ENCODE measurements around the gene SYK.
"Not testable (repeated sequence)": the region's sequence is repeated elsewhere in the genome, so short reads cannot be mapped to it uniquely, and the experiment has no call there.

The SYK gene

DNA sequence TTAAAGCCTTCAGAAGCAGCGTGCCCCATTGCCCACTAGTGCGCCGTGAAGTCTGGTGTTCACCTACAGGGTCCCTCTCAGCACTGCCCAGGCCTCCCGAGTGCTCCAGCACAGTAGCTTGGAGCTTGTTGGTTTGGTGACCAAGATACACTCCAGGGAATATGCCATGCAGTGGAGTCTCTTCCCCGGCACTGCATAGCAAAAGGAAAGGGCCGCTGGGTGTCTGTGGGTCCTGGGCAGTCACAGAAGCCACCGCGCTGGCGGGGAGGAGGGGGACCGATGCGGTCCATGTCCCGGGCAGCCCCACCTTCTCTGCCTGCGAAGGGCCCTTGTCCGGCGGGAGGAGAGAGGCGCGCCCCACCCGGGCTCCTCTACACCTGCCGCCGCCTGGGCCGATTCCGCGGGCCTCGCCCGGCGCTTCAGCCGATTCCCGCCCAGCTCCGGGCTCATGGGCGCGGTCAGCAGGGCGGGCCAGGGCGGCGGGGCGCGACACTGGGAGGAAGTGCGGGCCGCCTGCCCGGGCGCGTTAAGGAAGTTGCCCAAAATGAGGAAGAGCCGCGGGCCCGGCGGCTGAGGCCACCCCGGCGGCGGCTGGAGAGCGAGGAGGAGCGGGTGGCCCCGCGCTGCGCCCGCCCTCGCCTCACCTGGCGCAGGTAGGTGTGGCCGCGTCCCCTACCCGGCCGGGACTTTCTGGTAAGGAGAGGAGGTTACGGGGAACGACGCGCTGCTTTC is at the start of gene SYK:
Gene SYK, plus strand, starts transcription at position 579 of the 732 bp plus-strand sequence. CDS start 42,080 bp downstream, outside the sequence.
- no peak for TF ChIP-seq ZNF274 (IDR thresholded peaks at IDR 0.05; ENCODE audit: low read depth, low read length)
- peak within 1 kb of the TSS; percentile 81 for H3K4me3 ChIP-seq (ENCODE audit: low read length)

DNA sequence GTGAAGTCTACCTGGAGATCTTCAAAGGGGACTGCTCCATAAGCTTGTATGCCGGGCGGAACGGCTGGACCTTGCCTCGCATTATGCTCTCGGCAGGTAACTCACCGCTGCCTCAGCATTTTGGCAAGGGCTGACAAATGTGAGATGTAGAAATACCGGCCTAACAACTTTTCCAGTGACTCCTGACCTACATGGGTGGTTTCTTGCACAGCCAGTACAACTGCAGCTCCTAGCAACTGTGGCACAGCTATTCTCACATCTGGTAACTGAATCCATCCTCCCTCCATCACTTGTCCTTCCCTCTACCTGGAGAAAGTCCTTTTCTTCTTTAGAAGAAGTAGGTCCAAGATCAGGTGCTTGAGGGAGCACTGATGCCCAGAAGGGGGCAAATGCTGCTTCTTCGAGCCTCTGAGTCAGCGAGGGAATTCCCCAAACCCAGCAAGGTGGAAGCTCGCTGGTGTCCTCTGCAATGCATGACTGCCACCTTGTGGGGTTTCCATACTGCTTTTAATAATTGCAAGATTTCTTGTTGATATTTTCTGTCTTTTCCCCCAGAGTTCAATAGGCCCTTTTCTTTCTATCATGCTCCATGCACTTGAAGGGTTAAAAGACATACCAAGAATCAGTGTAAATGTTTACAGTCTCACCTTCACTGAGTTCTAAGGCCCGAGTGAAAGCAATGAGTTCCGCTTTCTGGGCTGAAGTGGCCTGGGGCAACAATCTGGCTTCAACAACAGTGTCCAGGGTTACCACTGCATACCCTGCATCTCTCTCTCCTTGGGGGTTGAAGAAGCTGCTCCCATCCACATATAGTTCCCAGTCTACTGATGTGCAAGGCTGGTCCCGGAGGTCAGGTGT is 45.9 kb upstream of the SYK start:
- not testable (repeated sequence) for H3K4me3 ChIP-seq (ENCODE audit: low read length)

DNA sequence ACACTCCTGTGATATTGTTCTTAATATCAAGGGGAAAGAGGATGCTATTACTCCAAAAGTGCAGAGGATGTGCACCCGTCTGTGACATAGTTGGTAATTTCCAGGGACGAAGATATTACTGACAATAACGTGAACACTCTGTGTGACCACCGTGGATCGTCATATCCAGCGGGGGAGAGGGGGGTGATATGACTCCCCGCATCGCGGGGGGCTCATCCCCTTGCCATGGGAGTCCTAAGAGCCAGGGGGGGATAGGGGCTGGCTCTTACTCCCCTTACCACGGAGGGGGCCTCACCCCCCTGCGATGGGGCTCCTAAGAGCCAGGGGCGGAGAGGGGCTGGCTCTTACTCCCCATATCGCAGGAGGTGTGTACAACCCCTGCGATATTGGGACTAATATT is 41.0 kb upstream of the SYK start:
- not testable (repeated sequence) for H3K4me3 ChIP-seq (ENCODE audit: low read length)

DNA sequence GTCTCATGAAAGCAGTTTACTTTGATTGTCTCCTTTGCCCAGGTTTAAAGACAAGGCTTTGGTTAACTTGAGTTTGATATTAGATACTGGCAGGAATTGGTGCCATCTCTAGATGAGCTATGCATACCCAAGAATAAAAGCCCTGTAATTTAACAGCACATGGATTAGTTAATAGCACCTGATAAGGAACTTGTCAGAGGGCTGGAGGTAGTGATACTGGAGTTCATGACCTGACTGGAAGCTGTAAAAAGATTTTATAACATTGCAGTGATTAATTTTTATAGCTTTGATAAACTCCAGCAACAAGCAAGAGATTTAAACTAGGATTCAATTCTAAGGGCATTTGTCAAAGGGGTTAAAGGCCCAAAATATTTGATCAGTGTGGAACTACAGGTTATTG is 34.9 kb upstream of the SYK start:
- TF ChIP-seq ZNF274 (IDR thresholded peaks at IDR 0.05; ENCODE audit: low read depth, low read length) = no peak
- no peak overlapping the region for H3K4me3 ChIP-seq (ENCODE audit: low read length)

DNA sequence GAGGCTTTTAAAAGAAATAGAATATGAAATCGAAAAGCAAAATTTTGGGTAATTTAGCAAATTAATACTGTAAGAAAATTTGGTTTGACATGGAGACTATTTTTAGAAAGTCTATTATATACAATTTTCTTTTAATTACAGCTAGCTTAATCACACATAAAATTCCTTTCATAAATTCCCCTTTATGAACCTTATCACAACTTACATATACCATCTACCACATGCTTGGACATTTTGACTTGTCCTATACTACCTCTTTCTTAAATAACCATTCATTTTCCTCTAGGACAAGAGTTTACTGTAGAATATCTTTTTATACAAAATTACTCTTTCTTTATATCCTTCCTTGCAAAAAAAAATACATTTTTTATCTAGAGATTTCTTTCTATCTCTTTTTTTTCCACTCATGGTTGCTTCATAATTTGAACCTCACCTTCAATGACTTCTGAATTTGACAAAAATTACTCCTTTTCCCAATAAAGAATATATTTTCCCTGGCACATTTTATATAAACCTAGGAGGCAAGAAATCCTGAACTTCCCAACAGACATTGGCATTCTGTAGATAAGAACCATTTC is 34.0 kb upstream of the SYK start:
- TF ChIP-seq ZNF274 (IDR thresholded peaks at IDR 0.05; ENCODE audit: low read depth, low read length) = no peak
- H3K4me3 ChIP-seq (ENCODE audit: low read length) = no peak overlapping the region

DNA sequence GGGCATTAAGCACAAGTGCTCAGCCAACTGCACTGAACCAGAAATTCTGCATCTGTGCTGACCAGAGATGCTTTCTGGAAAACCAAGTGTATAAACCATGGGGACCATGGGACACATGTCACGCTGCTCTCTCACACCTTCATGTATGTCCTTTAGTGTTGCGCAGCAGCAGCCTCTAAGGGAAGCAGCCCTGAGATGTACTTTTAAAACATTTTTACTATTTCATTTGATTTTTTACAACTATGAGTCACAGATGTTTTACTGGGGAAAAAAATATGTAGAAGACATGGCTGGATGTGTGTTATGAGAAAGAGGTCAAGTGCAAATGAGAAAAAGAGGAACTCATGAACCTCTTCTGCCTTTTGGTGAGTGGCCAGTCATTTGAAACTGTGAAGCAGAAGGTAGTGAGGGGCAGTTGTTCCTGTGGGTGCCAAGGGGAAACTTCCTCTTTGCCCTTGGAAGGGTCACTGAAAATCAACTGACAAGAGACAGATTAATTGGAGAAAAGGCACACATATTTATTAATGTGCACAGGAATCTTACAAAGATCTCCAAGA is 31.4 kb upstream of the SYK start:
- no peak for TF ChIP-seq ZNF274 (IDR thresholded peaks at IDR 0.05; ENCODE audit: low read depth, low read length)
- no peak overlapping the region for H3K4me3 ChIP-seq (ENCODE audit: low read length)

DNA sequence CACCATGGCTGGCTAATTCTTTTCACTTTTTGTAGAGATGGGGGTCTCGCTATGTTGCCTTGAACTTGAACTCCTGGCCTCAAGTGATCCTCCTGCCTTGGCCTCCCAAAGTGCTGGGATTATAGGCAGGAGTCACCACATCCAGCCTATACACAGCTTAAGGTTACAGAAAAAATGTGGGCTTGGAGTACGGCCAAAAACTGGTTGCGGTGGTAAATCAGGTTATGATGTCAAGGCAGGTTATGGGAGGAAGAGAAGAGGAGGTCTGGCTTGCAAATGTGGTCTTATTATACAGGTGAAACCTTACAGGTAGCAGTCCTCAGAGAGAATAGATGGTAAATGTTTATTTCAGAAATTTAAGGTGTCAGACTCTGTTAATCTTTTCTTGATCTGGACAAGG is 30.7 kb upstream of the SYK start:
- no peak for TF ChIP-seq ZNF274 (IDR thresholded peaks at IDR 0.05; ENCODE audit: low read depth, low read length)
- H3K4me3 ChIP-seq (ENCODE audit: low read length) = no peak overlapping the region

DNA sequence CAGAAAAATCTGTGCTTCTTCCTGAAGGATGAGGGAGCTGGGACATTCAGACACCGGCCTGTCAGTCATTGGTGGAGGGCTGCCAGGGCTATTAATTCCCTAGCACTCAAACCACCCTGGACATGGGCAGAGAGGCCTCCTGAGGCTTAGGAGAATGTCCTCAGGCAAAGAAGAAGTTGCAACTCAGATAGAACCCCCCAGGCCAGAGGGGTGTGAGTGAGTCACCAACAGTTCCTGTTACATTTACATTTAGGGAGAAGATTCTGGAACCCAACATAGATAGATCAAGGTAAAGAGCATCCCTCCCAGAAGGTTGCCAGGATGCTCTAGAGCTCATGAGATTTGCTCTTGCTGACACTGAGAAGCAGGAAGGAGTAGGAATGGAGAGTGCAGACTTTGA is 29.2 kb upstream of the SYK start:
- TF ChIP-seq ZNF274 (IDR thresholded peaks at IDR 0.05; ENCODE audit: low read depth, low read length) = no peak
- H3K4me3 ChIP-seq (ENCODE audit: low read length) = no peak overlapping the region

DNA sequence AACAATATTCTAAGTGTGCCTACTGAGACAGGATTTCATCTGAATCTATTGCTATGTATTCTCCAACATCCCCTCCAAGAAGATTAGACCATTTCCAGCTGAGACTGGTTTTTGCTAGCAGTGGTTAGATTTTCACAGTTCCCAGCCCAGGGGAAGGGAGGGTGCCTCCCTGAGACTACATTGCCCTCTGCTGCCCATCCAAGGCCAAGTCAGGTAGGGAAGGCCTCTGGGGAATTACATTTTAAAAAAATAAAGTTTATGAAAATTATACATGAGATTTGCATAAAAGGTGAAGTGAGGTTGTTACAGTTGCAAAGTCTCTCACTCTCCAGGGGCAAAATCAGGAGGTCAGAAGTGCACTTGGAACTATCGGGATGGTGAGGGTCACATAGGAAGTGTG is 28.0 kb upstream of the SYK start:
- no peak for TF ChIP-seq ZNF274 (IDR thresholded peaks at IDR 0.05; ENCODE audit: low read depth, low read length)
- H3K4me3 ChIP-seq (ENCODE audit: low read length) = no peak overlapping the region

DNA sequence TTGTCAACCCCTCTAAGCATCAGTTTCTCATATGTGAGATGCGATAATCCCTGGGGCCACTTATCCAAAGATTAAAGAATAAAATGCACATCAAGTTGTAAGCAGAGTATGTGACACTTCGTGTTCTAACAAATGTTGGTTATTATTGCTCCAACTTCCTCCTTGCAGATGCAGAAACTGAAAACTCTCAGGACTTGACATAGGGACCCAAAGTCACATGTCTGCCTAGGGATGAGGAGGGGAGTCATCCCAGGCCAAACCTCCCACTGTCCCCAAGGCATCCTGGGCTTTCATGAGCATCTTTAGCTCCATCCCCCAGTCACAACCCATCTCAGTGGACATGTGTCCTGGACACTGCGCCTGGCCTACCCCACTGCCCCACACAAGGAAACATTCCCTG is 27.5 kb upstream of the SYK start:
- H3K4me3 ChIP-seq (ENCODE audit: low read length) = no peak overlapping the region
- TF ChIP-seq ZNF274 (IDR thresholded peaks at IDR 0.05; ENCODE audit: low read depth, low read length) = no peak

DNA sequence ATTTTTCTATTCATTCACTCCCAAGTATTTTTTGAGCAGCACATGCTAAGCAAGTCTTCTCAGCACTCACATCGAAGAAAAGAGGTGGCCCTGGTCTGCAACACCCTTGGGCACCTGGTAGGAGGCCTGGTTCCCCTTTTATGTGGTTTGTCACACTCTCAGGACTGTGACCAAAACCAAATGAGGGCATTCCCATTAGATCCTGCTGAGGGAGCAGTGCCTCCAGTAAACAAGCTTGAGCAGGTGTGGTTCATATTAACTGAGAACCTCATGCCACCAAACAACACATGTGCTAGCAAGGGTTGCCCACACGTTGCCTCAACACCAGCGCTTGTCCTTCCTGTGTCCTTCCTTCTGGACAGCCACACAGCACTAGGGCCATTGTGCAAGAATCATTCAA is 26.9 kb upstream of the SYK start:
- H3K4me3 ChIP-seq (ENCODE audit: low read length) = no peak overlapping the region
- no peak for TF ChIP-seq ZNF274 (IDR thresholded peaks at IDR 0.05; ENCODE audit: low read depth, low read length)

DNA sequence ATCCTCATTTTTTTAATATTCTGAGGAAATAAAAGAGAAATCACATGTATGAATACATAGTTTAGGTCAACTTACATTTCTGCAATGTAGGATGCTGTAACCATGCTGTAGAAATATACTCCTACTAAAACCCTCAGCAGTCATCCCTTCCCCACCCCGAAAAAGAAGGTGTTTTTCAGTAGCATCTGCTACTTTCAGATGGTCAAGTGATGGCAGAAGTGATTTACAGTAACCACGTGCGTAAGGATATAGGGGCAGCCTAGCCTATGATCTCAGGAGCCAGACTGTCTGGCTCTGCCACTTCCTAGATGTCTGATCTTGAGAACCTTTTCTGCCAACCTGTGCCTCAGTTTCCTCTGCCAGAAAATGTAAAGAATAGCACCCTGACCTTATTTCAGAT is 26.0 kb upstream of the SYK start:
- H3K4me3 ChIP-seq (ENCODE audit: low read length) = no peak overlapping the region
- no peak for TF ChIP-seq ZNF274 (IDR thresholded peaks at IDR 0.05; ENCODE audit: low read depth, low read length)

DNA sequence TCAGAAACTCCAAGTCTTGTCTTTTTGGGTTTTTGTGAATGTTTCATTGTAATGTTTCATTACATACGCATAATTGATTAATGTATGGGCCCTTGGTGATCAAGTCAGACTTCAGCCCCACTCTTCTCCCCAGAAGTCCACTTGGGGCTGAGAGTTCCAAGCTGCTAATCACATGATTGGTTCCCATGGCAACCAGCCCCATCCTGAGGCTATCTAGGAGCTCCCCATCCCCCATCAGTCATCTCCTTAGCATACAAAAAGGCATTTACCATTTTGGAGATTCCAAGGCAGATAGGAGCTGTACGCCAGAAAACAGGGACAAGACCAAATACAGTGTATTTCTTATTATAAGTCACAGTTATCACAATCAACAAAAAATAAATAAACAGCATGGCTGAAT is 22.9 kb upstream of the SYK start:
- TF ChIP-seq ZNF274 (IDR thresholded peaks at IDR 0.05; ENCODE audit: low read depth, low read length) = no peak
- H3K4me3 ChIP-seq (ENCODE audit: low read length) = no peak overlapping the region

DNA sequence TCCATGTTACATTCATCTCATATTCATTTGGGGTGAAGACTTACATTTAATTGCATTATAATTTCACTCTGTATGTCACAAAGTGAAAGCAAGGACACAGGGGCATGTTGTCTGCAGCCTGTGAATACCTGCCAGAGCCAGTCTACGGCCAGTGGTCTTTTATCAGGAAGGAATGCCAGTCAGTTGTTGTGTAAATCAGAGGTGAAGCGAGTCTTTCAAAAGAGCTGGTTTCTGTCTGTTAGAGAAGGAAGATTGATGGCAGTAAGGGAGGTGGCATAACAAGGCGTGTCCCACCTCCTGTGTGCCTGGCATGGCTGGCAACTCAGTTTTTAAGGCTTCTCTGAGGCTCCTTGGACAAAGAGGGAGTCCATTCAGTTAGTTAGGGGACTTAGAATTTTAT is 18.1 kb upstream of the SYK start:
- H3K4me3 ChIP-seq (ENCODE audit: low read length) = no peak overlapping the region
- TF ChIP-seq ZNF274 (IDR thresholded peaks at IDR 0.05; ENCODE audit: low read depth, low read length) = no peak

DNA sequence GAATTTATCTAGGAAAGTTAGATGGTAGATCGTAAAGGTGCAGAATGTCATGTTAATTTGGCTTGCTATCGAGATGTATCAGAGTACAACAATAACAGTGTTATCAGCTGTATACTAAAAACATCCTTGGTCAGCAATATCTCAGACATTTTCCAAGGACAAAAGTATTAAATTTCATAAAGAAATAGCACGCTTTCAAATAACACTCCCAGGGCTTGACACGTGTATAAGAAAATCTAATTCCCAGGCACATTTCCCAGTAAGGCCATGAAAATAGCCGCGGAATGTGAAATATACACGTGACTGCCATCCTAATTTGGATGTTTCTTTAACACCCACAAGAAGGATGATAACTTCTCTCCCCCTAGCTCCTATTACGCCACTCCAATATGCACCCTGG is 17.7 kb upstream of the SYK start:
- H3K4me3 ChIP-seq (ENCODE audit: low read length) = no peak overlapping the region
- TF ChIP-seq ZNF274 (IDR thresholded peaks at IDR 0.05; ENCODE audit: low read depth, low read length) = no peak
